ENCODE data around the gene VPS39. TPM values are rescaled to one million over a fixed set of nuclear protein-coding genes. Genes with fewer than 3 reads are reported as not detected.

The VPS39 gene
- total and polyA plus RNA-seq, 2 of the 8 experiments (the other 6 are each of a cell fraction or from before 2014, with no cell fraction given): 34.4 to 36.6 TPM

GRCh38 chr15:42133886-42134502 lies 74.1 kb downstream of the VPS39 start:
- no peaks in the 10 kb centered on the region for H3K23me2 ChIP-seq (ENCODE audit: low read depth, low read length)
- 0 out of 4 replicates have a peak, but pooled peaks cover 0 to 5% of the 10 kb centered on the region in 2 experiments for H3K9me3 ChIP-seq (ENCODE audit: insufficient read depth in 2 of 2, low read depth in 1 of 2, low read length in 1 of 2)
- H2BK15ac ChIP-seq (ENCODE audit: low read length): no peak overlapping the region
- 67% methylated on average over 11 of the region's 11 CpGs; no CpG with 5 or more reads in 1 of the 2 experiments for WGBS, 2 experiments (ENCODE audit: extremely low coverage in 1 of 2, insufficient coverage in 1 of 2, insufficient read length in 1 of 2, insufficient replicate concordance in 2 of 2, low coverage in 1 of 2, low lambda C conversion rate in 2 of 2, missing lambda C conversion rate in 1 of 2)
- H2BK5ac ChIP-seq (ENCODE audit: low read depth, low read length): no peak overlapping the region
- no peak overlapping the region for H4K8ac ChIP-seq (ENCODE audit: extremely low read depth, insufficient read depth, low read length)
- H4K91ac ChIP-seq (replicated peaks; ENCODE audit: insufficient read length, low read length): no peak overlapping the region
- no peak overlapping the region for H3K4me2 ChIP-seq (ENCODE audit: insufficient read depth in 1 of 2, low read depth in 2 of 2, low read length in 2 of 2)
- H3K56ac ChIP-seq (replicated peaks; ENCODE audit: insufficient read length, low read depth, low read length): no peak overlapping the region
- H2BK20ac ChIP-seq (ENCODE audit: low read length): no peak overlapping the region
- H3K4me3 ChIP-seq (ENCODE audit: extremely low read depth in 1 of 4, insufficient read depth in 2 of 4, low read depth in 3 of 4, low read length in 4 of 4): no peak overlapping the region
- peak overlapping the region; percentile 84 for H2AFZ ChIP-seq (ENCODE audit: low read length)
- H3K79me1 ChIP-seq (ENCODE audit: low read depth, low read length): no peaks in the 10 kb centered on the region
- FAIRE-seq: peak; percentile 91
- POLR2A ChIA-PET (ENCODE audit: partially characterized antibody): interaction anchor here (0.6 kb wide), 1 partner anchor 49 kb away, joined by 3 read pairs; no protein-coding TSS in a partner anchor
- H2AK5ac ChIP-seq (ENCODE audit: low read depth, low read length): no peak overlapping the region
- CTCF ChIA-PET (ENCODE audit: partially characterized antibody): interaction anchor here (0.6 to 22.6 kb wide), 25 partner anchors 9 to 251 kb away, joined by 3 to 416 read pairs (median 4); partner anchors contain the start of genes PLA2G4D and PLA2G4F
- H3K9ac ChIP-seq (replicated peaks in 1 of 4; ENCODE audit: extremely low read depth in 1 of 4, low read depth in 3 of 4, low read length in 3 of 4): no peak overlapping the region
- H4K5ac ChIP-seq (ENCODE audit: insufficient read length, low read depth, low read length): no peak overlapping the region
- no peak overlapping the region for H3K14ac ChIP-seq (ENCODE audit: insufficient read length)
- no peaks in the 10 kb centered on the region for H3K79me2 ChIP-seq (ENCODE audit: control insufficient read depth in 1 of 2, insufficient read depth in 2 of 2, low read length in 2 of 2)
- H4K20me1 ChIP-seq (replicated peaks in 1 of 2; ENCODE audit: control insufficient read depth in 1 of 2, insufficient read depth in 2 of 2, low read length in 2 of 2): no peaks in the 10 kb centered on the region
- DNase-seq (ENCODE audit: low read depth in 1 of 2, low spot score in 2 of 2): peak; percentile 56 to 95
- no peak overlapping the region for H2BK12ac ChIP-seq (ENCODE audit: low read depth, low read length)
- no peaks in the 10 kb centered on the region for H3K36me3 ChIP-seq (ENCODE audit: control insufficient read depth in 2 of 4, insufficient read depth in 4 of 4, low read length in 3 of 4)
- H3K27me3 ChIP-seq (replicated peaks in 1 of 4; ENCODE audit: control insufficient read depth in 3 of 4, extremely low read depth in 1 of 4, insufficient read depth in 3 of 4, low read length in 3 of 4): no peaks in the 10 kb centered on the region
- no peak overlapping the region for H3K18ac ChIP-seq (ENCODE audit: extremely low read depth, low read length)
- H2BK120ac ChIP-seq (replicated peaks; ENCODE audit: low read depth, low read length): no peak overlapping the region
- no peak overlapping the region for H3K27ac ChIP-seq (ENCODE audit: low read depth, low read length)
- peaks cover 0 to 7% (median 4%) of the 10 kb centered on the region in 4 experiments; a peak in 3 of 7 replicates for H3K4me1 ChIP-seq (replicated peaks in 1 of 4; ENCODE audit: control insufficient read depth in 3 of 4, insufficient read depth in 4 of 4, low read length in 3 of 4)
- no peak overlapping the region for H3K4ac ChIP-seq (replicated peaks; ENCODE audit: insufficient read length, low read depth, low read length)
- H3K23ac ChIP-seq (ENCODE audit: insufficient read length): no peak overlapping the region
- TF ChIP-seq CHD2 (IDR thresholded peaks at IDR 0.05; ENCODE audit: low read length) (no peak), MAX (IDR thresholded peaks at IDR 0.05) (peak; percentile 82), RAD21 (IDR thresholded peaks at IDR 0.05 in 1 of 2, conservative IDR thresholded peaks at IDR 0.05 in 1 of 2; ENCODE audit: low read depth in 2 of 2, low read length in 2 of 2) (peak; percentile 93 to 97), NRF1 (IDR thresholded peaks at IDR 0.05; ENCODE audit: low read depth, low read length) (no peak), CREB1 (IDR thresholded peaks at IDR 0.05) (peak; percentile 40; the same call in 1 of the 2 replicates), EP300 (IDR thresholded peaks at IDR 0.05; ENCODE audit: borderline replicate concordance in 1 of 2, low read depth in 2 of 2, low read length in 2 of 2) (no peak), YY1 (IDR thresholded peaks at IDR 0.05; ENCODE audit: low read depth, low read length) (peak; percentile 57; the same call in 1 of the 2 replicates), TBP (IDR thresholded peaks at IDR 0.05; ENCODE audit: low read depth, low read length) (peak; percentile 38; the same call in 1 of the 2 replicates), RBBP5 (IDR thresholded peaks at IDR 0.05; ENCODE audit: borderline replicate concordance, low read depth, low read length) (no peak)
